ENCODE data around the gene ST6GALNAC3. TPM values are rescaled to one million over a fixed set of nuclear protein-coding genes. Genes with fewer than 3 reads are reported as not detected.

The ST6GALNAC3 gene
- total RNA-seq, 6 experiments from 2014 or later = 1.00 to 1.7 (median 1.2) TPM

DNA sequence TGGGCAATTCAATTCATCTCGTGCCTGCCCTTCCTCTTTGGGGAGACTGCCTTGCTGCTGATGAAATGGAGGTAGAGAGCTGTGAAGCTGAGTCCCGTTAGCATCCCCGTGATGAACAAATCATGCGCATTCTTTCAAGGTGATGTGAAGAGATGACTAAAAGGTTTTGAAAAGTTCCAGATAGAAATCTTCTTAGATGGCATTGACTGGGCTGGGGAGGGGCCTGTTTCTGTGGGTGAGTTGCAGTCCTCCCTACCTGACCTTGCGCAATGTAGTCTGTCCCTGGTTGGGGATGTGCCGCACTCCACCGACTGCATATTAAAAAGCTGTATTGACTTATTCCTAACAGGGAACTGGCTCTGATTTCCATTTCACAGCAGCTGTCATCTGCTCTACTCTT is 49.6 kb downstream of the ST6GALNAC3 start:
- H3K4me3 Mint-ChIP-seq = no peak overlapping the region
- TF ChIP-seq, protein P1, sequence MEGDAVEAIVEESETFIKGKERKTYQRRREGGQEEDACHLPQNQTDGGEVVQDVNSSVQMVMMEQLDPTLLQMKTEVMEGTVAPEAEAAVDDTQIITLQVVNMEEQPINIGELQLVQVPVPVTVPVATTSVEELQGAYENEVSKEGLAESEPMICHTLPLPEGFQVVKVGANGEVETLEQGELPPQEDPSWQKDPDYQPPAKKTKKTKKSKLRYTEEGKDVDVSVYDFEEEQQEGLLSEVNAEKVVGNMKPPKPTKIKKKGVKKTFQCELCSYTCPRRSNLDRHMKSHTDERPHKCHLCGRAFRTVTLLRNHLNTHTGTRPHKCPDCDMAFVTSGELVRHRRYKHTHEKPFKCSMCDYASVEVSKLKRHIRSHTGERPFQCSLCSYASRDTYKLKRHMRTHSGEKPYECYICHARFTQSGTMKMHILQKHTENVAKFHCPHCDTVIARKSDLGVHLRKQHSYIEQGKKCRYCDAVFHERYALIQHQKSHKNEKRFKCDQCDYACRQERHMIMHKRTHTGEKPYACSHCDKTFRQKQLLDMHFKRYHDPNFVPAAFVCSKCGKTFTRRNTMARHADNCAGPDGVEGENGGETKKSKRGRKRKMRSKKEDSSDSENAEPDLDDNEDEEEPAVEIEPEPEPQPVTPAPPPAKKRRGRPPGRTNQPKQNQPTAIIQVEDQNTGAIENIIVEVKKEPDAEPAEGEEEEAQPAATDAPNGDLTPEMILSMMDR (IDR thresholded peaks at IDR 0.05) = no peak
- no peaks in the 10 kb centered on the region; the same call in none of the 2 replicates for H3K9me3 Mint-ChIP-seq
- H3K36me3 Mint-ChIP-seq (ENCODE audit: low read depth) = no peaks in the 10 kb centered on the region; the same call in 1 of the 2 replicates
- no peak for DNase-seq
- no peak overlapping the region for H3K27ac Mint-ChIP-seq
- peaks cover 4% of the 10 kb centered on the region for H3K27me3 Mint-ChIP-seq (ENCODE audit: insufficient read depth)
- H3K4me1 Mint-ChIP-seq (ENCODE audit: low read depth) = no peaks in the 10 kb centered on the region

DNA sequence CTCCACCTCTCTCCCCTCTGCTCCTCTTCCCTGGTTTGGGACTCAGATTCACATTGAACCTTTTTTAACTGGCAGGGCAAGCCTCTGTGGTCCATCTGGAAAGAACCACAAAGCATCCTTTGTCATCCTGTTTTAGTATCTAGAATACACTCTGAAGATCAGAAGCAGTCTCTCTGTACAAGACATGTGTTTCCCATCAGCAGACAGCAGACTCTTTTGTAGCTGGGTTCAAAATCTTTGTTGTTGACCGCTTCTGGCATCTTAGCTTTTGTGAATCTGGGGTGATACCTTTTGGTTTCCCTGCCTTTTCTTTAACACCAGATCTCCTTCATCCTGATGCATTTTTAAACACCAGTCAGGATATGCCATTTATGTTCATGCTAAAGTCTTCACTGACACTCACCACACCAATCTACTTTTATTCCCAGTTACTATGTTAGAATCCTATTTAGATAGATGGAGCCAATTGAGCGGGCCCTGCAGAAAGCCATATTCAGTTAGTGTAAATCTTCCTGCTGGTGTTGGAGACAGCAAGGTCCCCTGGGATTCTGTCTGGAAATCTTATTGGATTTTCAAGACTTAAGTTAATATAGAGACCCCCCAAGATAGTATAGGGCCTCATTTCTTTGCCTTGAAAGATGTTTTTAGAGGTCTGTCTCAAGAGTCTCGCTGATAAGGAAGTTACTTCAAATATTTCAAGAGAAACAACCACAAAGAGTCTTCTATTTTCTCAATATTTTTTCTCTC is 51.1 kb downstream of the ST6GALNAC3 start:
- Mint-ChIP-seq H3K36me3 (ENCODE audit: low read depth) (no peaks in the 10 kb centered on the region; the same call in 1 of the 2 replicates), H3K27ac (no peak overlapping the region), H3K27me3 (ENCODE audit: insufficient read depth) (peaks cover 4% of the 10 kb centered on the region), H3K9me3 (peaks cover 4% of the 10 kb centered on the region), H3K4me3 (no peak overlapping the region), H3K4me1 (ENCODE audit: low read depth) (no peaks in the 10 kb centered on the region)
- TF ChIP-seq, protein P1 (IDR thresholded peaks at IDR 0.05) = no peak
- DNase-seq = no peak

DNA sequence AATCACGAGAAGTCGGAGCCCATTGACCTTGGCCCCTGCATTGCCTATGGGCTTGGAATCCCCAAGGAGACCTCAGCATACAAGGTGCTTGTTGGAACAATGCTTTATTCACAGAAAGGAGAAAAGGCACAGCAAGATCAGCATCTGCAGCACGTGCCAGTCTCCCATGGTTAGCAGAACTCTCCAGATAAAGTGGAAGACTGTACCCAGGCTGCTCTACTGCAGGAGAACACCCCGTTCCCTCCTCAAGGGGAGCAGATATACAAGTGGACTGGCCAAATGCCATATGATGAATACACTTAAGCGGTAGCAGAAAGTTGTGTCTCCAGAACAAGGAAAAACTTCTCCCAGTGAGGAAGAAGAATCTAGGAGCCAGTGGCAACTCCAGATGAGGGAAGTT is 53.5 kb downstream of the ST6GALNAC3 start:
- H3K4me1 Mint-ChIP-seq (ENCODE audit: low read depth) = no peaks in the 10 kb centered on the region

DNA sequence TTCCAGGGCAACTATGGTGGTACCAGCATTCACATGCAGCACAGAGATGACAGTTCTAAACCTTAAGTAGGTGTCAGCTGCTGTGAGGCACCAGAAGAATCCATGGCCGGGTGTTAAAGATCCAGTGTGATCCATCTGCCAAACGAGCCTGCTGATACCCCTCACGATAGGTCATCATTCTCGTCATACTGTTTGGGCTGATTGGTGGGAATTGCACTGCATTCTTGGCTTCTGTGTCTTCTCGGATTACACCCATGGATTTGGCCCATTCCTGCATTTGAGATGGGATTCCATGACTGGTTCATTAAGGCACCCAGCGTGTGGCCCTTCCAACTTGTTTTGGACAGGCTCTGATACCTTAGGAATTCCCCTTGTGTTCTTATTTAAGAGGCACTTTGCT is 55.2 kb downstream of the ST6GALNAC3 start:
- H3K9me3 Mint-ChIP-seq = peaks cover 4% of the 10 kb centered on the region; the same call in 1 of the 2 replicates
- TF ChIP-seq, protein P1 (IDR thresholded peaks at IDR 0.05) = no peak
- H3K27ac Mint-ChIP-seq = no peak overlapping the region
- no peaks in the 10 kb centered on the region for H3K4me1 Mint-ChIP-seq (ENCODE audit: low read depth)
- no peaks in the 10 kb centered on the region; the same call in 1 of the 2 replicates for H3K27me3 Mint-ChIP-seq (ENCODE audit: insufficient read depth)
- H3K36me3 Mint-ChIP-seq (ENCODE audit: low read depth) = no peaks in the 10 kb centered on the region
- DNase-seq = no peak
- H3K4me3 Mint-ChIP-seq = no peak overlapping the region

More for the DNA sequence above, 53.5 kb downstream of the ST6GALNAC3 start:
- TF ChIP-seq, protein P1 (IDR thresholded peaks at IDR 0.05) = no peak
- Mint-ChIP-seq H3K4me3 (no peak overlapping the region), H3K27me3 (ENCODE audit: insufficient read depth) (peaks cover 1% of the 10 kb centered on the region), H3K36me3 (ENCODE audit: low read depth) (no peaks in the 10 kb centered on the region; the same call in 1 of the 2 replicates), H3K9me3 (peaks cover 4% of the 10 kb centered on the region; the same call in 1 of the 2 replicates), H3K27ac (no peak overlapping the region)
- DNase-seq = no peak

DNA sequence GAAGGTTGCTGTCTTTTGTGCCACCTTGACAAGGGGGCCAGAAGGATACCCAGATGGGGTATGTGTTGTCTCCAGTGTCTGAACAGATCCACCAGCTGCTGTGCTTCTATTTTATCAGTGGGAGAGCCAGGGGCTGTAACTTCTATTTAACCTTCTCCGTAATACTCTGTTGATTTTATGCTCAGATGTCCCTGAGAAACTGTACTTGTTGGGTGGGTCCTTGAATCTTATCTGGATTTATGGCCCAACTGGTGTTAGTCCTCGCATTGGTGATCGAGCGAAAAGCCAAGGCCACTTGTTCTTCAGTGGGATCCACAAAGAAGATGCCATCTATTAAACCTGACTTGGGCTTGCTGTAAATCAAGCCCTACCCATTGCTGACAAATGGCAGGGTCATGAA is 56.4 kb downstream of the ST6GALNAC3 start:
- DNase-seq = no peak
- no peaks in the 10 kb centered on the region for H3K36me3 Mint-ChIP-seq (ENCODE audit: low read depth)
- peaks cover 4% of the 10 kb centered on the region; the same call in 1 of the 2 replicates for H3K9me3 Mint-ChIP-seq
- no peak overlapping the region for H3K27ac Mint-ChIP-seq
- H3K27me3 Mint-ChIP-seq (ENCODE audit: insufficient read depth) = no peaks in the 10 kb centered on the region; the same call in 1 of the 2 replicates
- no peaks in the 10 kb centered on the region for H3K4me1 Mint-ChIP-seq (ENCODE audit: low read depth)
- H3K4me3 Mint-ChIP-seq = no peak overlapping the region
- TF ChIP-seq, protein P1 (IDR thresholded peaks at IDR 0.05) = no peak

Data from HFFc6 (cell line).